Bronchial epithelial cell (primary cell): ENCODE data around the gene ZBTB38. TPM values are rescaled to one million over a fixed set of nuclear protein-coding genes. Genes with fewer than 3 reads are reported as not detected.

Experiments
- DNase-seq: peaks from one replicate; pipeline ENCODE4 v3.0.0-alpha.2; 2010; ENCODE audit warnings: low read depth
- FAIRE-seq: peaks from 2 replicates; lab custom pipeline; 2011; peaks lifted over from hg19 to GRCh38; lab: Jason Lieb, UNC
- H3K27me3 ChIP-seq: 2 replicates; pipeline ENCODE4 v1.5.1; 2011; ENCODE audit warnings: low read length; ENCODE audit not compliant: control insufficient read depth, insufficient read depth
- H3K36me3 ChIP-seq: 2 replicates; pipeline ENCODE4 v1.5.1; 2011; ENCODE audit warnings: low read length; ENCODE audit not compliant: control insufficient read depth, insufficient read depth
- H3K4me3 ChIP-seq: 2 replicates; pipeline ENCODE4 v1.5.1; 2011; ENCODE audit warnings: mild to moderate bottlenecking, low read depth, low read length, control low read depth
- CTCF ChIP-seq: IDR thresholded peaks from 2 replicates; pipeline ENCODE4 v1.5.1; 2011; ENCODE audit warnings: mild to moderate bottlenecking, moderate library complexity, low read length, control low read depth, inconsistent platforms; ENCODE audit not compliant: insufficient read depth, severe bottlenecking
- total RNA-seq: library from RNA; depleted of rRNA; stranded (reverse); fragments of >200 nt; gene quantifications from 2 replicates; pipeline ENCODE4 v1.2.1, GENCODE V29; 2014

The ZBTB38 gene
- total RNA-seq, 1 donor from 2014 or later: 59.0 TPM

DNA sequence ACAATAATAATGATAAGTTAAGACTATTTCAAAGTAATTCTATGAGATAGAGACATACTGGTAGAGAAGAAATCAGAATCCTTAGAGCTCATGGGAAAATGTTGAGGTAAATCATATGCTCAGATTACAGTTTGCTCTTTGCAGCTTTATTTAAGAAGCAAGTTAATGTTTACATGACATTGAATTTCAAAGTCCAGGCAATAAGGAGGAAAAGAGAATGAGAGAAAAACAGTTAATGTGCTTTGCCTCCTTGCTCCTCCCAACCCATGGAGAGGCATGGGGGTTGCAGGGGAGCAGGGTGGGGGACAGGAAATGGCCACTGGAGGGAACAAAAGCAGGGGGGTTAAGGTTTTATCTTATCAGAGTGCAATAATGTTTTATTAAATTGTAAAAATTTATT is 42.2 kb upstream of the ZBTB38 start:
- DNase-seq (no peak), FAIRE-seq (no peak)
- Histone ChIP-seq H3K27me3 (no peaks in the 10 kb centered on the region), H3K4me3 (no peak overlapping the region), H3K36me3 (no peaks in the 10 kb centered on the region)
- TF ChIP-seq CTCF: no peak

GRCh38 chr3:141326626-141327025 is 41.7 kb upstream of the ZBTB38 start:
- H3K4me3 ChIP-seq: no peak overlapping the region
- FAIRE-seq: no peak
- no peak for TF ChIP-seq CTCF

DNA sequence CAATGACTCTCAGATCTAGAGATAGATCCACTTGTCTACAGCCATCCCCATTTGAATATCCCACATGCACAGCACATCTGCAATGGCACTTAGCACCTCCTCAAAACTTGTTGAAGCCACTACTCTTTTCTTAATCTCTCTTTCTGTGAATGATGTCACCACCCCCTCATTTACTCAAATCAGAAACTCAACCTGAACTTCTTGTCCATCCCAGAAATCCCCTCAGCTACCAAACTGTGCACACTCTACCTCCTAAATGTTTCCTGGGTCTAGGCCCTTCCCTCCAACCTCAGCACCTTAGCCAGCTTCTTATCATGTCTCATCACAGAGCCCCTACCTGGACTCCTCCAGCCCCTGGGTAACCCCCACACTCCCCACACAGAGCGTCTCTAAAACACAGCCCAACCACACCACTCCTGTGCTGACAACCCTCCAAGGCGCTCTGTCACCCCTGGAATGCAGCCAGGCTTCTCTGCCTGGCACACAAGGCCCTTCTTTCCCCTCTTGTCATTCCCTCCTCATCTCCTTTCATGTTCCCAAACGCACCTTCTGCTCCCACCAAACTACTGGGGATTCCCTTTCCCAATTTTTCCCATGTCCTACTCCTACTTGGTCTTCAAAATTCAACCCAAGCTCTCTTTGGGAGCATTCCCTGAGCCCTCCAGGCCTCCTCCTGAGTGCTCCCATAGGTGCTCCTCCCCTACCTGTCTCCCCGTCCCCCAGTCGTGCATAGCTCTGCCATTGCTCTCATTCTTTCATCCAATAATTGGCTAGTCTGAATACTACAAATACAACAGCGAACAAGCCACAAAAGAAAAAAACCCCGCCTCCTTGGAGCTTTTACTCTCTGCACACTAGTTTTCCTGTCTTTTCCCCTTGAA is 39.8 kb upstream of the ZBTB38 start:
- Histone ChIP-seq H3K4me3 (no peak overlapping the region), H3K36me3 (no peaks in the 10 kb centered on the region), H3K27me3 (no peaks in the 10 kb centered on the region)
- FAIRE-seq: no peak
- TF ChIP-seq CTCF: no peak
- no peak for DNase-seq

More at GRCh38 chr3:141326626-141327025, 41.7 kb upstream of the ZBTB38 start:
- Histone ChIP-seq H3K27me3 (no peaks in the 10 kb centered on the region), H3K36me3 (no peaks in the 10 kb centered on the region)
- no peak for DNase-seq

GRCh38 chr3:141330235-141330634 is 38.1 kb upstream of the ZBTB38 start:
- Histone ChIP-seq H3K36me3 (no peaks in the 10 kb centered on the region), H3K27me3 (no peaks in the 10 kb centered on the region), H3K4me3 (no peak overlapping the region)
- FAIRE-seq (no peak), DNase-seq (no peak)
- no peak for TF ChIP-seq CTCF

DNA sequence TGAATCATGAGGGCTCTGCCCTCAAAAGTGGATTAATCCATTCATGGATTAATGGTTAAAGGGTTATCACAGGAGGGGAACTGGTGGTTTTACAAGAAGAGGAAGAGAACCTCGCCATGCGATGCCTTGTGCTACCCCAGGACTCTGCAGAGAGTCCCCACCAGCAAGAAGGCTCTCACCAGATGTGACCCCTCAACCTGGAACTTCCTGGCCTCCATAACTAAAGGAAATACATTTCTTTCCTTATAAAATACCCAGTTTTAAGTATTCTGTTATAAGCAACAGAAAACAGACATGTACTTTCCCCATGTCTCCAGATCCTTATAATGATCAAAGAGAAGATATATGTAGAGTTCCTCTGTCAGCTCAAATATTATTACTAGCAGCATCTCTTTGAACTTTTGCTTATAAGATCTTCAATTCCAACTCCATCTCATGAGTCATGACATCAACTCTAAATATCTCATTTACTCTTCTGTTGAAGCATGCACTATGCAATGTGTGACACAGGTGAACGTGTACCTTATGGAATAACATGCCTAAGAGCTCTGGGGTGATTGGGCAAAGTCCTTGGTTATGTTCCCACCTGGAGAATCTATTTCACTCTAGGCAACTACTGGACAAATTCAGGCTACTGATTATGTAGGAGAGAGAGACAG is 37.5 kb upstream of the ZBTB38 start:
- H3K36me3 ChIP-seq: no peaks in the 10 kb centered on the region
- DNase-seq: peak; percentile 59
- no peaks in the 10 kb centered on the region for H3K27me3 ChIP-seq
- H3K4me3 ChIP-seq: no peak overlapping the region
- TF ChIP-seq CTCF: no peak
- FAIRE-seq: no peak
